ENCODE measurements around the gene UBE2V1.
"Not testable (repeated sequence)": the region's sequence is repeated elsewhere in the genome, so short reads cannot be mapped to it uniquely, and the experiment has no call there.

Gene UBE2V1

DNA sequence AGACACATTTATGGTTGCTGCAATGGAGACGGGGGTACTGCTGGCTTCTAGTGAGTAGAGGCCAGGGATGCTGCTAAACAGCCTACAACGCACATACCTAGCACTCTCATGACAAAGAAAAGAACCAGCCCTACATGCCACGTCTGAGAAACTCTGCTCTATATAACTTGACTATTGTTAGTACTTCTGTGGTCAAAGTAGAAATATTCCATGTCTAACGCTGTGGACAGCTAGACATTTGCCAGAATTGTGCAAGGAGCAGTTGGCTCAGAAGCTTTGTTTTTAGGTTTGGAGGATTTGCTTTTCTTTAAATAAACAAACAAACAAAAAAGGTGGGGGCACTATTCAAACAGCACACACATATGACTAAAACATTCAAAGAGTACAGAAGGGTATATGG, 20.5 kb downstream of the UBE2V1 start:
- no peak for DNase-seq

DNA sequence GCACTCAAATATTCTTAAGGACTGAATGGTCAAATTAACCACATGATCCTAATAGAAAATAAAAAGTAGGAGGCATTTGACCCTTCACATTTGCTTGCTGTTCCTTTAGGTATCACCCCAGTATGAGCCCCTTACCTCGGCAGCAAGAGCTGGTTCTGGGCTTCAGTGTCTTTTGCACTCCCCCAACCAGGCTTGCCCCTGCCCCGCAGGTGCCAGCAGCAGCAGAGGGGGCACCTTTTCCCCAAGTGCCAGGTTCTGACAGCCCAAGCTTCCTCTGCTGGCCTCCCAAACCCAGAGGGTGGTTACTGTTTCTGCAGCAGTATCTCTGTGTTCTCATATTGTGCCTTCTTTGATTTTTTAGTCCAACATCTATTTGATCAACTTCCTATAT, 23.2 kb downstream of the UBE2V1 start:
- DNase-seq = no peak

GRCh38 chr20:50089140-50089786, 23.7 kb downstream of the UBE2V1 start:
- no peak for DNase-seq

- DNase-seq = no peak
These were observed 24.9 kb downstream of the UBE2V1 start for GRCh38 chr20:50088022-50088421.

GRCh38 chr20:50085481-50086365, 27.2 kb downstream of the UBE2V1 start:
- DNase-seq = peak; percentile 34 to 64

DNA sequence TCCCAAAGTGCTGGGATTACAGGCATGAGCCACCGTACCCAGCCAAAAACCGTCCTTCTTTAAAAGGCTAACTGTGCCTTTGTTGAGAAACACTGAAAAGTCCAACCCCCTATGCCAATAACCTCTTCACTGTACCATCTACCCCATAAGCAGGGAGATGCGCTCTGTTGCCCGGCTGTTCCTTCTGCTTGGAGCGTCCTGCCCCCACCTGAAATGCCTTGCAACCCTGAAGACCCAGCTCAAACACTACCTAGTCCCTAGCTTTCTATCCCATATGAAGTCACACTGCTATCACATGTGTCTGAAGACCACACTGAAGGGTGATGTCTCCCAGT, 27.8 kb downstream of the UBE2V1 start:
- DNase-seq = no peak

DNA sequence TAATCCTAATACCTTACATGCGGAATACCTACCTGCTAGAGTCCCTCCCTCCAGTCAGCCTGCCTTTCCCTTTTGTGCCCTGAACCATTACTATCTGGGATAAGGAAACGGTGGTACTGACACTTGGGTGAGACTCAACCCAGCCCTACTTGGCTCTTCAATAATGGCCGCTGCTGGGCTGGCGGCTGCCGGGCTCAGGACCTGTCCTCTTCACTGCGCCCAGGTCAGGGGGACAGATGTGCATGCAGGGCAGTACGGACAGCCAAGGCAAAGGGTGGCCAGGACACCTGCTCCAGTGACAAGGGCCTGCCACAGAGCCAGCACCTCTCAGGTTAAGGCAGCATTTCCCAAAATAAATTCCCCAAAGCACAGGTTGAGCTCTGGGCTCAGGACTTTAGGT, 29.9 kb downstream of the UBE2V1 start:
- no peak for DNase-seq

DNA sequence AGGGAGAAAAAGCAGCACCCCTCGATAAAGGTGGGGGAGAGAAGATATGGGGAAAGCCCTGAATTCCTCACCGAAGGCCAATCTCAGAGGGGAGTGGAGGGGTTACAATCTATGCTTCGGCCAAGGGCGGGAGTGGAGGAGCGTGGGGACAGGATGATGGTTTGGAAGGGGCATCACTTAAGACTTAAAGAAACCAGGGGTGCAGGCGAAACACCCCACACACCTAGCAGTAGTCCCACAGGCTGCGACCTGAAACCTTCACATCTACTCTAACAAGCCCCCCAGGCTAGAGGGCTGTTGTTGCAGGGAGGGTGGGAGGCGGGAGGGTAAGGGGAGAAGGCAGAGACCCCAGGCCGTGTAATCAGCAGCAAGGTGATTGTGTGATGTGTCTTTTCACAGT, 30.9 kb downstream of the UBE2V1 start:
- not testable (repeated sequence) for DNase-seq

DNA sequence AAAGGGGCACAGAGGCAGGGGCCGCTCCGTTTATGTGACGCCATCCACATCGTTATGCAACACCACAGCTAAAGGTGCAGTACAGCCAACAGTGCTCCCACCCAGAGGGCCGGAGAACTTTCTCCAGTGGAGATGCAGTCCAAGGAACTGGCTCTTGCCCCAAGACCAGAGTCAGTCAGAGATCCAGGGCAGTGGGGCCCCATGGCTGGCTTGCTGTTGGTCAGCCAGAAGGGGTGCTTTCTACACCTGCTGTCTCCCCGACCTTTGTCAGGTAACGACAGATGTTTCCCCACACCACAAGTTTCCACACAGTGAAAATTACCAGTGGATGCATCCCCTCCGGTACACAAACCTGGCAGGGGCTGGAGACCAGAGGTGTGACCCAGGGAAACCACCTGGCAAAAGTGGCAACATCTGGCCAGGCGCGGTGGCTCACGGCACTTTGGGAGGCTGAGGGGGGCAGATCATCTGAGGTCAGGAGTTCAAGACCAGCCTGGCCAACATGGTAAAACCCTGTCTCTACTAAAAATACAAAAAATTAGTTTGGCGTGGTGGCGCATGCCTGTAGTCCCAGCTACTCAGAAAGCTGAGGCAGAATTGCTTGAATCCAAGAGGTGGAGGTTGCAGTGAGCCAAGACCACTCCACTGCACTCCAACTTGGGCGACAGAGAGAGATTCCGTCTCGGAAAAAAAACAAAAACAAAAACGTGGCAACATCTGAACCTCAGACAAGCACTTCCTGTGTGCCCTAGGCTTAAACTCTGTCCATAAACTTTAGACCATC, 34.9 kb downstream of the UBE2V1 start:
- DNase-seq = no peak

GRCh38 chr20:50073500-50073899, 39.5 kb downstream of the UBE2V1 start:
- DNase-seq = no peak

- DNase-seq = peak; percentile 85 to 90
These were observed 41.7 kb downstream of the UBE2V1 start for GRCh38 chr20:50071039-50071888.

- DNase-seq = no peak
These were observed 42.6 kb downstream of the UBE2V1 start for GRCh38 chr20:50070361-50070760.

DNA sequence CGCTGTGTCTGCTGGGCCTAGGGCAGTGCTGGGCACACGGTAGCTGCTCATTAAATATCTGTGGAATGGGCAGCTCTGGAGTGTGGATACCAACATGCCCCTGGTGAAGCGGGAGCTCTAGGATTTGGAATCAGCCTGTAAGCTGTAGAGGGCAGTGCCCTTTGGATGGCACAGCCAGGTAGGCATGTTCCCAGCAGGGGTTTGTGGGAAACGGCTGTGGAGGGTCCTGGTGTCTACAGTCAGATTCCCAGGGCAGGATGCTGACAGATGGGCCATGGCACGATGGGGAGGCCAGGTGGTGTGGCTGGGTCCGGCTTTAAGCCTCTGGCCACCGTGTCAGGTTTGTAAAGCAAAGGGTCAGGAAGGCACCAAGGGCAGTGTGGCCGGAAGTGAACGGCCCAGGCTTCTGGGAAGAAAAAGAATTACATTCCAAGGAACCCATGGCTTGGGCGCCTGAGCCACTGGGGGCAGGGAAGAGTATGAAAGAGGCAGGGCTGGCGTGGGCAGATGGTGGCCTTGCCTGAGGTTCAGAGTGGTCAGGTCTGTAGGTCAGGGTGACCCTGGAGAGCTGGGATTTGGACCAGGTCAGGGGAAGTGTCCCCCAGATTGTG, 44.8 kb downstream of the UBE2V1 start:
- DNase-seq = no peak

- no peak for DNase-seq
These were observed 45.5 kb downstream of the UBE2V1 start for GRCh38 chr20:50067461-50067860.

- DNase-seq = no peak
These were observed 45.9 kb downstream of the UBE2V1 start for GRCh38 chr20:50067018-50067417.

DNA sequence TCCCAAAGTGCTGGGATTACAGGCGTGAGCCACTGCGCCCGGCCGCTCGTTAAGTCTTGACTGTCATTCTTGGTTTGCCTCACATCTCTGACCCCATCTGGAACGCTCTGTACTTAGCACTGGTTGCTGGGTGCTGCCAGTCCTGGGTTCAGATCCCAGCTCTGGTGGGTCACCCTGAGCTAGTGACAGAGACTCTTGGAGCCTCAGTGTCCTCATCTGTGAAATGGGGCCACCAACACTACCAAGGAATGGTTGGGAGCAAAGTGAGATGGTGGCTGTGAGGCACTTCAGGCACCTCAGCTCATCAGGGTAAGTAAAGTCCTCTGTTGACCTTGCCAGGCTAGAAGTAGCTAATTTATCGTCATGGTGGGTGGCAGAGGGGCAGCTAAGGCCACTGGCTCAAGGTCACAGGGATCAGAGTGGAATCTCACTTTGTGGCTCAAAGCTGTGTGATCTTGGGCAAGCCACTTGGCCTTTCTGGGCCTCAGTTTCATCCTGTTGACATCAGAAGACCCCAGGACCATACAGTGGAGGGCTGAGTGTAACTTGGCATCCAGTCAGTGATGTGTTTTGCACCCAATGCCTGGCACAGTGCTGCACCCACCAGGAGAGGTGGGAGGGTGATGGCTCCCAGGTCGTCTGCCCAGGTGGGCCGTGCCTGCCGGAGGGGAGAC, 46.7 kb downstream of the UBE2V1 start:
- no peak for DNase-seq

DNA sequence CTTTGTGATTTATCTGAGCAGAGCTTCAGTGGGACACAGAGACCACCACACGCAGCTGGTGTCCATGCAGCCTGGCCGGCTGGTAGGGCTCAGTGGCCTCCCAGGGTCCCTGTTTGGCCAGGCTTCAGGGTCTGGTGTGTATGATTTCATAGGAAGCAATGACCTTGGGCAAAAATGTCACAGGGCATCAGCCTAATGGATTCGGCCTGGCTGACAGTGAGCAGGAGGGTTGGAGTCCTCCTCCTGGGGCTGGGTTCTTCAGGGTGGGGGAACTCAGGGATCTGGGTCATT, 47.7 kb downstream of the UBE2V1 start:
- no peak for DNase-seq

- DNase-seq = not testable (repeated sequence)
These were observed 49.2 kb downstream of the UBE2V1 start for GRCh38 chr20:50063763-50064162.

- no peak for DNase-seq
These were observed 50.7 kb downstream of the UBE2V1 start for GRCh38 chr20:50062006-50062838.

DNA sequence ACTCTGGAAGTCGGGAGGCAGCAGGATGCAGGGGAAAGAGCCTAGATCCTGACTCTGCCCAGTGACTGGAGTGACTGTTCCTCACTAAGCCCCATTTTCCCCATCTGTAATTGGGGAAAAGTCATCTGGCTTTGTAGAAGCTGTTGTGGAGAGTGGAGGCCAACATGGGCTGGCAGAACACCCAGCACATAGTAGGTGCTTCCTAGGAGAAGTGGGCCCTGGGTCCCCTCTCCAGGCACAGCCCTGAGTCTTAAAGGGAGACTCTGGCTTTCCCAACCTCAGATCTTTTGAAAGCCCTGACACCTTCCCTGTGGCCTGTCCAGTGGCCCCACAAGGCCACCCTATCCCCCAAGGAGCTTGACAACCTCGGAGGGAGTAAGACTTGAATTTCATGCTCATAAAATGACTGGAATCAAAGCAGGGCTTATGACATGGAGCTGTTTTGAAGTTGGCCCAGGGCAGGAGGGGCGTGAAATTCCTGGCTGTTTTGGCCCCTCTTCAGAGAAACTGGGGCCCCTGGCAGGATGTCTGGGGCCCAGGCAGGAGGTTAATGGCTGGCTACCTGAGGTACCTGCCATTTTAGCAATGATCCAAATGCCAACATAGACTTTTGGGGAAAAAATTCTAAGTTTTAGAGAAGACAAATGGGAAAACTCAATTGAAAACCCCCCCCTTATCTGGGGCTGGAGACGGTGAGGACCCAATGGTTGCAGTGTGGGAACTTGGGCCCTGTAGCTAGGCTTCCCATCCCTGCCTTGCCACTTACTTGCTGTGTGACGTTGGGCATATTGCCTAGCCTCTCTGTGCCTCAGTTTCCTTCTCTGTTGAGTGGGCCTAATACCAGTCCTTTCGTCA, 51.6 kb downstream of the UBE2V1 start:
- DNase-seq = no peak

All from CD4-positive, alpha-beta T cell treated with Interferon alpha-2 for 1 hour (primary cell).